Right lobe of liver (tissue), 6 donors: ENCODE measurements around the gene FCHO1. TPM values are rescaled to one million over a fixed set of nuclear protein-coding genes. Genes with fewer than 3 reads are reported as not detected.

Source experiments
- ATAC-seq, 4 donors: fragments of 200-7000 bp; cut with Tn5 transposase; one replicate each; pipeline ENCODE4 v1.9.1; 2020; ENCODE audit warnings: mild to moderate bottlenecking in 4 of 4, moderate library complexity in 4 of 4
- DNase-seq, 3 donors: peaks; one replicate each; pipeline ENCODE4 v3.0.0-alpha.2; 2020
- H3K27ac ChIP-seq, 3 donors: fragments of 200-600 bp; one replicate each; pipeline ENCODE4 v1.8.0; 2022
- H3K27me3 ChIP-seq, 2 donors: fragments of 200-600 bp; one replicate each; pipeline ENCODE4 v1.8.0; 2022
- H3K36me3 ChIP-seq, 4 donors: fragments of 200-600 bp; sonication (generic) in 1 of 4; one replicate each; pipeline versions ENCODE4 v1.5.1 to v1.8.0; 2017 to 2022; ENCODE audit warnings: control low read depth in 1 of 4
- H3K4me1 ChIP-seq, 4 donors: fragments of 200-600 bp; sonication (generic) in 1 of 4; one replicate each; pipeline versions ENCODE4 v1.5.1 to v1.8.0; 2017 to 2022; ENCODE audit warnings: control low read depth in 1 of 4
- H3K4me3 ChIP-seq, 3 donors: fragments of 200-600 bp; one replicate each; pipeline ENCODE4 v1.8.0; 2022
- H3K9me3 ChIP-seq, 4 donors: fragments of 200-600 bp; sonication (generic) in 1 of 4; one replicate each; pipeline versions ENCODE4 v1.5.1 to v1.8.0; 2017 to 2022; ENCODE audit warnings: control low read depth in 1 of 4
- POLR2A ChIP-seq: fragments of 450-650 bp; IDR thresholded peaks from one replicate; pipeline ENCODE4 v1.6.1; 2017; ENCODE audit warnings: antibody characterized with exemption, mild to moderate bottlenecking
- WGBS: methylation state at CpG from one replicate; pipeline ENCODE4 v1.1.6; 2018; ENCODE audit warnings: low coverage, low lambda C conversion rate; ENCODE audit not compliant: insufficient coverage; ENCODE audit errors: missing lambda C conversion rate; 5-methylcytosine and 5-hydroxymethylcytosine counted together
- intact Hi-C, 2 donors: fragments of 100-400 bp; cut with DNase I; formaldehyde crosslinking; loops; one replicate each; pipeline versions ENCODE4 v1.11.2 to v1.14.1; 2022
- total RNA-seq, 6 experiments: library from RNA; depleted of rRNA in 2 of 6; stranded (reverse); fragments of >200 nt in 2 of 6; fragmentation: NEBNext Ultra II Directional in 3 of 6; extraction: Animal tissue kit (Norgen Biotek cat#: 25700) in 3 of 6; gene quantifications; one replicate each; pipeline versions ENCODE4 v1.1.0 to v1.2.4, GENCODE V29; 2016 to 2023
- TF ChIP-seq, protein P1 (sequence below), 4 donors: fragments of 200-600 bp in 3 of 4; fragments of 450-650 bp in 1 of 4; IDR thresholded peaks; one replicate each; pipeline versions ENCODE4 v1.5.1 to v1.8.0; 2016 to 2022; ENCODE audit warnings: antibody characterized with exemption in 4 of 4, mild to moderate bottlenecking in 2 of 4
- donor health status: DM: no; HTN: yes; CAD: no.
- donor health status: DM: no; HTN: no; CAD: no.
- donor health status: DM: no; HTN: no; CAD: no.
- donor health status: DM: no; HTN: yes; CAD: no.
- donor health status: DM: no; HTN: yes; CAD: no.

Gene FCHO1
- total RNA-seq, 6 experiments from 2014 or later: 0.93 to 3.6 (median 1.3) TPM

DNA sequence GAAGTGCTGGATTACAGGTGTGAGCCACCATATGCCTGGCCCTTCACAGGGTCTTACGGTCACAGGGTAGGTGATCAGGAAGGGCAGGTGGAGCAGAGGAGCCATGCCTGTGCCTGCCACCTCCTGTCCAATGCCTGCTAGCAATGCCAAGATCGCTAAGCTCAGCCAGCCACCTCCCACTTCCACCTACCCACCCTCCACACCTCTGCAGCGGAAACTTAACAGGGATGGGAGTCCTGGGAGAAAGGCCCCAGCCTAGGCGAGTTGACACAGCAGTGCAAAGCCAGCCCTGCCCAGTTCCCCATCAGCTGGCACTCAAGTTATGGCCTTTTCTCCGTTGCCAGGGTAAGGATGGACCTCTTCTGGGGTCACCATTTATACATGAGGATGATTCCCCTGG lies 15.9 kb upstream of the FCHO1 start:
- 90% methylated on average over 2 of the region's 5 CpGs for WGBS
- Histone ChIP-seq H3K27me3 (no peaks in the 10 kb centered on the region), H3K9me3 (no peaks in the 10 kb centered on the region), H3K4me1 (no peaks in the 10 kb centered on the region), H3K27ac (no peak overlapping the region), H3K36me3 (peaks cover 0 to 22% (median 3%) of the 10 kb centered on the region in 4 donors), H3K4me3 (no peak overlapping the region)
- TF ChIP-seq POLR2A: no peak
- TF ChIP-seq, protein P1, sequence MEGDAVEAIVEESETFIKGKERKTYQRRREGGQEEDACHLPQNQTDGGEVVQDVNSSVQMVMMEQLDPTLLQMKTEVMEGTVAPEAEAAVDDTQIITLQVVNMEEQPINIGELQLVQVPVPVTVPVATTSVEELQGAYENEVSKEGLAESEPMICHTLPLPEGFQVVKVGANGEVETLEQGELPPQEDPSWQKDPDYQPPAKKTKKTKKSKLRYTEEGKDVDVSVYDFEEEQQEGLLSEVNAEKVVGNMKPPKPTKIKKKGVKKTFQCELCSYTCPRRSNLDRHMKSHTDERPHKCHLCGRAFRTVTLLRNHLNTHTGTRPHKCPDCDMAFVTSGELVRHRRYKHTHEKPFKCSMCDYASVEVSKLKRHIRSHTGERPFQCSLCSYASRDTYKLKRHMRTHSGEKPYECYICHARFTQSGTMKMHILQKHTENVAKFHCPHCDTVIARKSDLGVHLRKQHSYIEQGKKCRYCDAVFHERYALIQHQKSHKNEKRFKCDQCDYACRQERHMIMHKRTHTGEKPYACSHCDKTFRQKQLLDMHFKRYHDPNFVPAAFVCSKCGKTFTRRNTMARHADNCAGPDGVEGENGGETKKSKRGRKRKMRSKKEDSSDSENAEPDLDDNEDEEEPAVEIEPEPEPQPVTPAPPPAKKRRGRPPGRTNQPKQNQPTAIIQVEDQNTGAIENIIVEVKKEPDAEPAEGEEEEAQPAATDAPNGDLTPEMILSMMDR (IDR thresholded peaks at IDR 0.05): no peak
- intact Hi-C loops: no loop called here
- ATAC-seq (no peak), DNase-seq (no peak)

DNA sequence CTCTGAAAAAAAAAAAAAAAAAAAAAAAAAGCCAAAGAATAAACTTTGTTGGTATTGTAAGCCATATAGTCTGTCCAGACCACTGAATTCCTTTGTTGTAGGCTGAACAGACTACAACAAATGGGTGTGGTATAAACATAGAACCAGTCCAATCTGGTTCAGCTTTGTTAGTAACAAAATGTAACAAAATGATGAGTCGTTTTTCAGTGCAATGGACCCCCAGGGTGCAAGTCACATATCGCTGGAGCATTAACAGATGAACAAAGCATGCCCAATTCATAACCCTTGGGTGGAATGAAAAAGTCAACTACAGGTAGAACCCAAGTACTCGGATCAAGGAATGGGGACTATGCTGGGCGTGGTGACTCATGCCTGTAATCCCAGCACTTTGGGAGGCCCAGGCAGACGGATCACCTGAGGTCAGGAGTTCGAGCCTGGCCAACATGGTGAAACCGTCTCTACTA lies 13.6 kb upstream of the FCHO1 start:
- Histone ChIP-seq H3K36me3 (peaks cover 0 to 18% (median 3%) of the 10 kb centered on the region in 4 donors), H3K27me3 (no peaks in the 10 kb centered on the region), H3K4me3 (no peak overlapping the region), H3K27ac (no peak overlapping the region), H3K9me3 (no peaks in the 10 kb centered on the region), H3K4me1 (no peaks in the 10 kb centered on the region)
- DNase-seq (no peak), ATAC-seq (no peak)
- intact Hi-C loops: no loop called here
- WGBS: 89% methylated on average over 7 of the region's 7 CpGs
- no peak for TF ChIP-seq POLR2A

DNA sequence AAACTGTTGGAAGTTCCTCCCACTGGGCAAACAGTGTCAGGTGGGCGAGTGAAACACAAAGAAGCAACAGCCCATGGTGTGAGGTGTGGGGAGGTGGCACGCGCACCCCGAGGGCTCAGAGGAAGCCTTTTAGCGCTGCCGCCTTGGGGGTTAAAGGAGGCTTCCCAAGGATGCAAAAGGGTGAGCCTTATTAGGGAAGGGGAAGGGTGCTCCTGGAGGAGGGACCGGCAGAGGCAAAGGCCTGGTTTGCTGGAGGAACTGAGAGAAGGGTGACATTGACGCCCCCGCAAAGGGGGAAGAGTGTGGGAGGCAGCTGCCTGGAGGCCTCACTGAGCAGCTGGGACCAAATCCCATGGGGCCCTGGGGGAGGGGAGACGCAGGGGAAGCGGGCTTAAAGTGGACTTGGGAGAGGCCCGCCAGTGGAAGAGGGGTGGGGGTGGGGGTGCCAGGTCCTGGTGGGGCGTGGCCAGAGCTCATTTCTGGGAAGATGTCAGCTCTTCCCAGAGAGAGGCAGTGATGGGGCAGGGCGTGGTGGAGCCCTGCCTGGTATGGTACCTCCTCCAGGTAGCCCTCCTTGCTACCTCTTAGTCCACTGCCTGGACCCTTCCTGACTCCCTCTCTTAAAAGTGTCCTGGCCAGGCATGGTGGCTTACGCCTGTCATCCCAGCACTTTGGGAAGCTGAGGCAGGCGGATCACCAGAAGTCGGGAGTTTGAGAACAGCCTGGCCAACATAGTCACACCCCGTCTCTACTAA lies 12.0 kb upstream of the FCHO1 start:
- H3K9me3 ChIP-seq: no peaks in the 10 kb centered on the region
- no peaks in the 10 kb centered on the region for H3K4me1 ChIP-seq
- DNase-seq: no peak
- intact Hi-C loops: no loop called here
- no peak for TF ChIP-seq POLR2A
- TF ChIP-seq, protein P1 (IDR thresholded peaks at IDR 0.05): no peak
- H3K36me3 ChIP-seq: peaks cover 0 to 10% (median 0%) of the 10 kb centered on the region in 4 donors
- peak; percentile 9 to 49 (median 48) for ATAC-seq
- H3K27ac ChIP-seq: no peak overlapping the region
- no peak overlapping the region for H3K4me3 ChIP-seq
- H3K27me3 ChIP-seq: no peaks in the 10 kb centered on the region
- 71% methylated on average over 9 of the region's 18 CpGs for WGBS

DNA sequence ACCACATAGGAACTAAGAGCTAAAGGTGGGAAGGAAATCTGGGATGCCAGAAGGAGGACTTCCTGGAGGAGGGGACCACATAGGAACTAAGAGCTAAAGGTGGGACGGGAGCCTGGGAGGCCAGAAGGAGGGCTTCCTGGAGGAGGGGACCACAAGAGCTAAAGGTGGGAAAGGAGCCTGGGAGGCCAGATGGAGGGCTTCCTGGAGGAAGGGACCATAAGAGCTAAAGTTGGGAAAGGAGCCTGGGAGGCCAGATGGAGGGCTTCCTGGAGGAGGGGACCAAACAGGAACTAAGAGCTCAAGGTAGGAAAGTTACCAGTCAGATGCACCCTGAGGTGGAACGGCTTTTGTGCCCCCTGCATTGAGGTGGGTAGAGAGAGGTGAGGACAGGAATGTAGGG lies 9.8 kb upstream of the FCHO1 start:
- no peak overlapping the region for H3K4me3 ChIP-seq

More for the DNA sequence above, 9.8 kb upstream of the FCHO1 start:
- Histone ChIP-seq H3K27ac (no peak overlapping the region), H3K9me3 (no peaks in the 10 kb centered on the region), H3K4me1 (no peaks in the 10 kb centered on the region), H3K36me3 (peaks cover 0 to 2% (median 0%) of the 10 kb centered on the region in 4 donors), H3K27me3 (no peaks in the 10 kb centered on the region)
- intact Hi-C loops: no loop called here
- WGBS: 78% methylated on average over 2 of the region's 2 CpGs
- DNase-seq: no peak
- TF ChIP-seq, protein P1 (IDR thresholded peaks at IDR 0.05): no peak
- TF ChIP-seq POLR2A: no peak
- no peak for ATAC-seq
